ENCODE measurements around the gene TJP3. TPM values are rescaled to one million over a fixed set of nuclear protein-coding genes. Genes with fewer than 3 reads are reported as not detected.
A peak's percentile ranks its signal among the peaks of the same experiment; 100 is the strongest.

Gene TJP3
- total RNA-seq, 2 experiments from 2014 or later, result 8.2 to 9.0 TPM

DNA sequence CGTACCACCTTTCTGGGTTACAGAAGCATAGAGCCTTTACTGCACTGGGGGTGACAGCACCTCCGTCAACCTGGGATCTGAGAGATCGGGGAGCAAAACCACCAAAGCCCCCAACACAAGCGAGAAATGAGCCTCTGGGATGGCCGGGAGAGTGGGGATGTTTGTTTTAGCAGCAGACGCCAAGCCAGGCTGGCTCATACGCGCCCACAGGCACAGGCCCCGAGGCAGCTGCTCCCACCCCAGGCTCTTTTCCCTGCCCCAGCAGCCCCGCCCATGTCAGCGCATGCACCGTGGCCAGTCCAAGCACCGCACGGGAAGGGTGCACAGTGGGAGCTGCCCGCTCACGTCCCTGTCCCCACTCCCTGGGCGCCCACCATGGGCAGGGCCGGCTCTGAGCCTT is 16.5 kb upstream of the TJP3 start:
- Mint-ChIP-seq H3K4me3 (no peak overlapping the region), H3K4me1 (ENCODE audit: low read depth) (peaks cover 55% of the 10 kb centered on the region), H3K27ac (no peak overlapping the region), H3K27me3 (no peaks in the 10 kb centered on the region), H3K36me3 (ENCODE audit: low read depth) (peaks cover 5% of the 10 kb centered on the region), H3K9me3 (no peaks in the 10 kb centered on the region)
- CTCF ChIA-PET, result interaction anchor here (1.1 to 1.6 kb wide), 2 partner anchors 71 to 130 kb away, joined by 3 to 4 read pairs; partner anchors contain the start of gene MRPL54
- peaks cover 34% of the 10 kb centered on the region for H3K4me1 ChIP-seq (ENCODE audit: insufficient read depth, low read length)
- H3K27me3 ChIP-seq (ENCODE audit: control insufficient read depth in 1 of 2, insufficient read depth in 2 of 2, low read length in 2 of 2), result no peaks in the 10 kb centered on the region
- ATAC-seq (ENCODE audit: poor library complexity) (no peak), DNase-seq (no peak)
- TF ChIP-seq, protein P1, sequence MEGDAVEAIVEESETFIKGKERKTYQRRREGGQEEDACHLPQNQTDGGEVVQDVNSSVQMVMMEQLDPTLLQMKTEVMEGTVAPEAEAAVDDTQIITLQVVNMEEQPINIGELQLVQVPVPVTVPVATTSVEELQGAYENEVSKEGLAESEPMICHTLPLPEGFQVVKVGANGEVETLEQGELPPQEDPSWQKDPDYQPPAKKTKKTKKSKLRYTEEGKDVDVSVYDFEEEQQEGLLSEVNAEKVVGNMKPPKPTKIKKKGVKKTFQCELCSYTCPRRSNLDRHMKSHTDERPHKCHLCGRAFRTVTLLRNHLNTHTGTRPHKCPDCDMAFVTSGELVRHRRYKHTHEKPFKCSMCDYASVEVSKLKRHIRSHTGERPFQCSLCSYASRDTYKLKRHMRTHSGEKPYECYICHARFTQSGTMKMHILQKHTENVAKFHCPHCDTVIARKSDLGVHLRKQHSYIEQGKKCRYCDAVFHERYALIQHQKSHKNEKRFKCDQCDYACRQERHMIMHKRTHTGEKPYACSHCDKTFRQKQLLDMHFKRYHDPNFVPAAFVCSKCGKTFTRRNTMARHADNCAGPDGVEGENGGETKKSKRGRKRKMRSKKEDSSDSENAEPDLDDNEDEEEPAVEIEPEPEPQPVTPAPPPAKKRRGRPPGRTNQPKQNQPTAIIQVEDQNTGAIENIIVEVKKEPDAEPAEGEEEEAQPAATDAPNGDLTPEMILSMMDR (IDR thresholded peaks at IDR 0.05), result no peak
- H3K27ac ChIP-seq (ENCODE audit: low read depth in 1 of 2, low read length in 2 of 2), result no peak overlapping the region
- H3K36me3 ChIP-seq (ENCODE audit: insufficient read depth, low read length), result no peaks in the 10 kb centered on the region
- H3K9me3 ChIP-seq (ENCODE audit: control insufficient read depth in 1 of 2, insufficient read depth in 1 of 2, low read length in 2 of 2), result peaks cover 0 to 5% of the 10 kb centered on the region in 2 experiments
- intact Hi-C loops (cut with DNase I, micrococcal nuclease), result loop anchor here in 1 of 2 experiments (10.0 kb wide), 1 partner anchor 513 kb away; no protein-coding TSS in a partner anchor
- no peak overlapping the region for H3K4me3 ChIP-seq (ENCODE audit: low read length)
- POLR2A ChIA-PET, result no interaction called here

DNA sequence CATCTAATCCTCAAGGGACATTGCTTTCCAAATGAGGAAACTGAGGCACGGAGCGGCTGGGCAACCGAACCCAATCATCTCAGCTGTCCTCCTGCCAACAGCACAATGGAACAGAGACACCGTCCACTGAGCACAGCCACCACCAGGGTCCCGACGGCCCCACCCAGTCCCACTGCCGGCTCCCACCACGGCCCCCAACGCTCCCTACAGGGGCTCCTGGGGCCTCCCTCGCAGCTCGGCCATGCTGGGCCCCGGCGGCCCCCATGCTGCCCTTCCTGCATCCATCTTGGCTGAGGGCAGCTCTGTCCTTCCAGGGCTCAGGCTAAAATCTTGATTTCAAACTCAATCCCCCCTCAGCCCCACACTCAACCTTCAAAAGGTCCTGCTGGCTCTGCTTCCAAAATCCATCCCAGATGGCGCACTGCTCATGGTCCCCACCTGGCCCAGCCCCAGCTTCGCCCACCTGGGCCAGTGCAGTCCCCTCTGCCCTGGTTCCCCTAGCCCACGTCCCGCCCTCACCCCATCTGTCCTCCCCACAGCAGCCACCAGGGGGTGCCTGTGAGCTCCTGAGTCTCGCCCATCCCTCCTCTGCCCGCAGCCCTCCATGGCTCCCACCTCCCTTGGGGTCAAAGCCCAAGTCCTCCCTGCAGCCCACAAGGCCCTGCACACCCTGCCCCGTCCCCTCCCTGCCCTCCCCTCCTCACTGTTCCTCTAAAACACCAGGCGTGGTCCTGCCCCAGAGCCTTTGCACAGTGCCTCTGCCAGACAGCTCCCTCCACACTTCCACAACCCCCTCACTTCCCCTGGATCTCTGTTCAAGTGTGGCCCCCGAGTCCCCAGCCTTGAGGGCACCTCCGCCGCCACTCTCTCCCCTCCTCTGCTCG is 15.8 kb upstream of the TJP3 start:
- ChIA-PET POLR2A (no interaction called here), CTCF (interaction anchor here (1.0 to 1.6 kb wide), 6 partner anchors 9 to 448 kb away, joined by 3 to 5 read pairs (median 4); partner anchors contain the start of gene MRPL54)
- peaks cover 0 to 5% of the 10 kb centered on the region in 2 experiments for H3K9me3 ChIP-seq (ENCODE audit: control insufficient read depth in 1 of 2, insufficient read depth in 1 of 2, low read length in 2 of 2)
- Mint-ChIP-seq H3K9me3 (no peaks in the 10 kb centered on the region), H3K4me1 (ENCODE audit: low read depth) (peaks cover 48% of the 10 kb centered on the region), H3K4me3 (peak overlapping the region; percentile 42), H3K27me3 (no peaks in the 10 kb centered on the region), H3K27ac (no peak overlapping the region), H3K36me3 (ENCODE audit: low read depth) (no peaks in the 10 kb centered on the region)
- TF ChIP-seq, protein P1 (IDR thresholded peaks at IDR 0.05), result peak; percentile 59
- DNase-seq (peak; percentile 32 to 74 (median 51)), ATAC-seq (ENCODE audit: poor library complexity) (peak; percentile 58)
- intact Hi-C loops (cut with DNase I, micrococcal nuclease), result loop anchor here in 1 of 2 experiments (10.0 kb wide), 1 partner anchor 512 kb away; no protein-coding TSS in a partner anchor
- H3K27ac ChIP-seq (ENCODE audit: low read depth in 1 of 2, low read length in 2 of 2), result no peak overlapping the region
- H3K36me3 ChIP-seq (ENCODE audit: insufficient read depth, low read length), result no peaks in the 10 kb centered on the region
- H3K4me3 ChIP-seq (ENCODE audit: low read length), result no peak overlapping the region
- H3K4me1 ChIP-seq (ENCODE audit: insufficient read depth, low read length), result peaks cover 34% of the 10 kb centered on the region
- no peaks in the 10 kb centered on the region for H3K27me3 ChIP-seq (ENCODE audit: control insufficient read depth in 1 of 2, insufficient read depth in 2 of 2, low read length in 2 of 2)

DNA sequence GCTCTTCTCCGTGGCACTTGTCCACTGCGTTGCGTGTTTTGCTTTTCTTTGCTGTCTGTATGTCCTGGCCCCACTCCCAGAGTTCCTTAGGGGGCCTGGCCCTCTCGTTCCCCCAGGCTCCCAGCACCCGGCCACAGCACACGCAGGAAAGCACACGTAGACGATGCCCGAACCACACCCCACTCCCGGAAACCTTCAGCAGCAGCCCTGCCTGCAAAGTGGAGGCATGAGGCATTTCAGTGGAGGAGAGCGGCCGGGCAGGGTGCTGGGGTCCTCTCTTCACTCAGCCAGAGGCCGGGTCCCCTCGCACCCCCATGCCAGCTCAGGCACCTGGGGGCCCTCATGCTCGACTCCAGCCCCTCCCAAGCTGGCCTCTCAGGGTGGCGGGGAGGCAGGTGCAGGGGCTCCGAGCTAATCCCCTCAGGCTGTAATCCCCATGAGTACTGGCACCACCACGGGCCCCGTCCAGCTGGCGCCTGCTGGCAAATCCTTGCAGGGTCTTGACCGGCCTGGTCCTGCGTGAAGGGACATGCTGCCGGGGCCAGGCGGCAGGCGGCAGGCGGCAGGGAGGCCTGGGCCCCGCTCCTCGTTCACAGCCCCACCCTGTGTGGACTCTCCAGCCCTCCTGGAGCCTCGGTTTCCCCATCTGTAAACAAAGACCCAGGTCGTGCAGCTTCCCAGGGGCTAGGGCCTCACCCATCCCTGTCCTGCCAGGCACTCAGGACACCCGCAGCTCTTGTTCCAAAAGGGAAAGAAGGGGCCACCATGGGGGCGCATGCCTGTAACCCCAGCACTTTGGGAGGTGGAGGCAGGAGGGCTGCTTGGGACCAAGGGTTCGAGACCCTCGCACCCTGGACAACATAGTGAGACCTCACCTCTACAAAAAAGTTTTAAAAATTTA is 14.9 kb upstream of the TJP3 start:
- Histone ChIP-seq H3K4me1 (ENCODE audit: insufficient read depth, low read length) (peaks cover 34% of the 10 kb centered on the region), H3K4me3 (ENCODE audit: low read length) (no peak overlapping the region), H3K36me3 (ENCODE audit: insufficient read depth, low read length) (no peaks in the 10 kb centered on the region), H3K27ac (ENCODE audit: low read depth in 1 of 2, low read length in 2 of 2) (no peak overlapping the region), H3K27me3 (ENCODE audit: control insufficient read depth in 1 of 2, insufficient read depth in 2 of 2, low read length in 2 of 2) (no peaks in the 10 kb centered on the region), H3K9me3 (ENCODE audit: control insufficient read depth in 1 of 2, insufficient read depth in 1 of 2, low read length in 2 of 2) (peaks cover 0 to 5% of the 10 kb centered on the region in 2 experiments)
- Mint-ChIP-seq H3K4me3 (no peak overlapping the region), H3K9me3 (no peaks in the 10 kb centered on the region), H3K36me3 (ENCODE audit: low read depth) (no peaks in the 10 kb centered on the region), H3K27ac (no peak overlapping the region), H3K27me3 (no peaks in the 10 kb centered on the region), H3K4me1 (ENCODE audit: low read depth) (peaks cover 46% of the 10 kb centered on the region)
- TF ChIP-seq, protein P1 (IDR thresholded peaks at IDR 0.05), result no peak
- CTCF ChIA-PET, result interaction anchor here (1.0 to 1.6 kb wide), 6 partner anchors 8 to 447 kb away, joined by 3 to 5 read pairs (median 4); partner anchors contain the start of gene MRPL54
- intact Hi-C loops (cut with DNase I, micrococcal nuclease), result loop anchor here in 1 of 2 experiments (10.0 kb wide), 1 partner anchor 512 kb away; no protein-coding TSS in a partner anchor
- POLR2A ChIA-PET, result no interaction called here
- DNase-seq (no peak), ATAC-seq (ENCODE audit: poor library complexity) (no peak)

Data from CD4-positive, alpha-beta T cell (primary cell).